Measurements from ENCODE around the gene QKI. TPM values are rescaled to one million over a fixed set of nuclear protein-coding genes. Genes with fewer than 3 reads are reported as not detected.

Gene QKI
- total and polyA plus RNA-seq, 2 donors (not counting 3 experiments of a cell fraction or from before 2014, with no cell fraction given): 178 to 232 TPM

DNA sequence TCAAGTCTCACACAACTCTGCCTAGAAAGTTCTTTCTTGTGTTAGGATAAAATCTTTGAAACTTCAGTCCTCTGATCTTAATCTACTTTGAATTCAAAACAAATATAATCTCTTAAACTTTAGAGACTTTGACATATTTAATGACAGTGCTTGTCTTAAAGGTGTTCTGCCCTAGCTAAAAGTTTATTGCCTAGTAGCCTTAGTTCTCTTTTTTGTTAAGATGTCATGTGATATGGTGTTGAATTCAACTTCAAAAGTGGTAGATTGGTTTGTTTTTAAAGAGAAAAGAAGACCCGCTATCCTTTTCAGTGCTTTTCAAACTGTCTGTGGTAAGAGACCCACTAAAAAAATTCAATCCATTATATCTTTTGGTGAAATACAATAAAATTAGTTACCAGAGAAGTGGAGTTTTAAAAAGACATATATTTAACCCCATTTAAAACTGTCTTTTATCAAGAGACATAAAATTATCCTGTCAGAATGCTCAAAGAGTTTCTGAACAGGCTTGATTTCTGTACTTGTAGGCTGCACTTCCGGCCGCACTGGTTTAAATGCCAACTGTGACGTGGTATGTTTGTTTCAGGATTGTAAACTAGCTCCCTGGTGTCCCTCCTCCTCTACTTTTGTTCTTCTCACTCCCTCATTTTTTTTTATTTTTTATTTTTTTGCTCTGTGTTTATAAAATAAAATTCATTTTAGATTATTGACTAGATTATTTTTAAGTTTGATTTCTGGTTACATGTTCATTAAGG, 76.5 kb downstream of the QKI start:
- CTCF ChIA-PET: interaction anchor here (1.0 to 1.7 kb wide), 3 partner anchors 10 to 64 kb away, joined by 3 to 4 read pairs (median 4); no protein-coding TSS in a partner anchor
- Histone ChIP-seq H3K9me1 (replicated peaks; ENCODE audit: control insufficient read depth, extremely low read depth, insufficient read depth, low read length) (peaks cover 6% of the 10 kb centered on the region), H3K4me3 (replicated peaks in 1 of 3; ENCODE audit: insufficient read depth in 1 of 3, low read depth in 1 of 3, low read length in 3 of 3) (no peak overlapping the region), H3K4me2 (ENCODE audit: insufficient read depth, low read length) (peak overlapping the region; percentile 53), H3K79me2 (ENCODE audit: control insufficient read depth, insufficient read depth, low read length) (peaks cover 100% of the 10 kb centered on the region), H4K20me1 (replicated peaks; ENCODE audit: control insufficient read depth, extremely low read depth, insufficient read depth, low read length) (peaks cover 47% of the 10 kb centered on the region), H3K36me3 (ENCODE audit: control insufficient read depth in 2 of 2, extremely low read depth in 1 of 2, insufficient read depth in 2 of 2, low read length in 2 of 2) (no peaks in the 10 kb centered on the region), H2AFZ (ENCODE audit: low read depth, low read length) (no peak overlapping the region), H3K27me3 (ENCODE audit: control insufficient read depth in 2 of 2, insufficient read depth in 2 of 2, low read length in 2 of 2) (no peaks in the 10 kb centered on the region), H3K9ac (replicated peaks; ENCODE audit: extremely low read depth, insufficient read depth, low read length) (no peak overlapping the region), H3K9me3 (replicated peaks; ENCODE audit: control insufficient read depth, insufficient read depth, low read length) (no peaks in the 10 kb centered on the region), H3K4me1 (ENCODE audit: control insufficient read depth, extremely low read depth, insufficient read depth, low read length) (peaks cover 9% of the 10 kb centered on the region), H3K27ac (ENCODE audit: insufficient read depth, low read depth, low read length) (peak overlapping the region; percentile 10)
- DNase-seq (ENCODE audit: low read depth, low spot score) (peak; percentile 63), FAIRE-seq (no peak)
- intact Hi-C loops (cut with micrococcal nuclease) (no loop called here), dilution Hi-C loops (cut with MboI; ENCODE audit: extremely low pct_ligation_motif_present, low sequenced_read_pairs) (no loop called here)
- TF ChIP-seq MYC (IDR thresholded peaks at IDR 0.05; ENCODE audit: low read depth, low read length) (no peak), GATA2 (IDR thresholded peaks at IDR 0.05; ENCODE audit: insufficient read depth, insufficient read length, low read depth, low read length) (no peak), CTCF (IDR thresholded peaks at IDR 0.05; ENCODE audit: extremely low read depth in 1 of 2, insufficient read depth in 1 of 2, low read depth in 1 of 2, low read length in 2 of 2) (no peak), JUN (IDR thresholded peaks at IDR 0.05; ENCODE audit: borderline replicate concordance, insufficient read depth, insufficient read length, low read depth) (no peak), FOS (IDR thresholded peaks at IDR 0.05; ENCODE audit: borderline replicate concordance, insufficient read depth, low read length) (no peak), EZH2 (IDR thresholded peaks at IDR 0.05; ENCODE audit: borderline replicate concordance, low read depth, low read length, severe bottlenecking) (no peak), POLR2A (IDR thresholded peaks at IDR 0.05; ENCODE audit: low read depth, low read length) (no peak)
- no TSS peak for BruUV-seq (replicated peaks)
- POLR2A ChIA-PET: no interaction called here

Measured in endothelial cell of umbilical vein (primary cell).